Keratinocyte (primary cell): ENCODE measurements around the gene SUFU. TPM values are rescaled to one million over a fixed set of nuclear protein-coding genes. Genes with fewer than 3 reads are reported as not detected.
"Not testable (repeated sequence)": the region's sequence is repeated elsewhere in the genome, so short reads cannot be mapped to it uniquely, and the experiment has no call there.

Experiments
- DNase-seq: peaks from one replicate; pipeline ENCODE4 v3.0.0-alpha.2; 2011; ENCODE audit warnings: low read depth, missing footprints, low spot score
- FAIRE-seq: peaks from 2 replicates; lab custom pipeline; 2011; peaks lifted over from hg19 to GRCh38; lab: Jason Lieb, UNC
- H2AFZ ChIP-seq: 2 replicates; pipeline ENCODE4 v1.6.0; 2012; ENCODE audit warnings: low read length, control low read depth, inconsistent platforms; ENCODE audit not compliant: control insufficient read depth
- H3K27ac ChIP-seq: 2 replicates; pipeline ENCODE4 v1.5.1; 2011; ENCODE audit warnings: low read length; ENCODE audit not compliant: control insufficient read depth, insufficient read depth
- H3K27me3 ChIP-seq: 3 replicates; pipeline ENCODE4 v1.6.0; 2011; ENCODE audit warnings: low read length; ENCODE audit not compliant: control insufficient read depth, insufficient read depth; ENCODE audit errors: extremely low read depth
- H3K36me3 ChIP-seq, 2 experiments: 2 replicates in 1 of 2; 3 replicates in 1 of 2; pipeline ENCODE4 v1.5.1; 2011; ENCODE audit warnings: low read length in 2 of 2, mild to moderate bottlenecking in 1 of 2; ENCODE audit not compliant: control insufficient read depth in 2 of 2, insufficient read depth in 2 of 2; ENCODE audit errors: extremely low read depth in 1 of 2
- H3K4me1 ChIP-seq: 3 replicates; pipeline ENCODE4 v1.5.1; 2011; ENCODE audit warnings: low read length; ENCODE audit not compliant: control insufficient read depth, insufficient read depth; ENCODE audit errors: extremely low read depth
- H3K4me2 ChIP-seq: 3 replicates; pipeline ENCODE4 v1.6.0; 2011; ENCODE audit warnings: low read depth, low read length; ENCODE audit not compliant: control insufficient read depth, insufficient read depth; ENCODE audit errors: extremely low read depth
- H3K4me3 ChIP-seq, 3 experiments: fragments of 200-600 bp in 1 of 3; sonication (generic) in 1 of 3; 2 replicates in 2 of 3; 3 replicates in 1 of 3; pipeline ENCODE4 v1.5.1; 2011 to 2016; ENCODE audit warnings: low read length in 3 of 3, mild to moderate bottlenecking in 3 of 3, control low read depth in 2 of 3, inconsistent platforms in 1 of 3, low read depth in 1 of 3, mixed read lengths in 1 of 3, mixed run types in 1 of 3, moderate library complexity in 1 of 3; ENCODE audit not compliant: control insufficient read depth in 2 of 3, insufficient read depth in 2 of 3; ENCODE audit errors: extremely low read depth in 1 of 3
- H3K79me2 ChIP-seq: 2 replicates; pipeline ENCODE4 v1.6.0; 2012; ENCODE audit warnings: low read length; ENCODE audit not compliant: control insufficient read depth, insufficient read depth
- H3K9ac ChIP-seq: 3 replicates; pipeline ENCODE4 v1.6.0; 2011; ENCODE audit warnings: low read length; ENCODE audit not compliant: control insufficient read depth, insufficient read depth; ENCODE audit errors: extremely low read depth
- H3K9me1 ChIP-seq: 3 replicates; pipeline ENCODE4 v1.6.0; 2011; ENCODE audit warnings: low read length; ENCODE audit not compliant: control insufficient read depth, insufficient read depth; ENCODE audit errors: extremely low read depth
- H3K9me3 ChIP-seq: 2 replicates; pipeline ENCODE4 v1.5.1; 2012; ENCODE audit warnings: low read depth, low read length; ENCODE audit not compliant: control insufficient read depth
- H4K20me1 ChIP-seq: 3 replicates; pipeline ENCODE4 v1.6.0; 2011; ENCODE audit warnings: low read length; ENCODE audit not compliant: control insufficient read depth, insufficient read depth; ENCODE audit errors: extremely low read depth
- CTCF ChIP-seq, 3 experiments: IDR thresholded peaks in 1 of 3; conservative IDR thresholded peaks in 1 of 3; optimal IDR thresholded peaks in 1 of 3; 2 replicates in 2 of 3; 3 replicates in 1 of 3; pipeline versions ENCODE3 to v1.5.1; 2011; ENCODE audit warnings: low read length in 3 of 3, mild to moderate bottlenecking in 3 of 3, moderate library complexity in 2 of 3, control low read depth in 1 of 3, inconsistent platforms in 1 of 3; ENCODE audit not compliant: insufficient read depth in 2 of 3; ENCODE audit errors: extremely low read depth in 1 of 3
- EZH2 ChIP-seq: IDR thresholded peaks from one replicate; pipeline ENCODE4 v1.6.1; 2012; ENCODE audit warnings: inconsistent platforms, mild to moderate bottlenecking, low read length, moderate library complexity
- dilution Hi-C: fragments of 300-500 bp; cut with MboI; formaldehyde crosslinking; loops from one replicate; pipeline ENCODE4 v1.7.0; 2020; ENCODE audit warnings: low sequenced_read_pairs; ENCODE audit not compliant: extremely low pct_ligation_motif_present
- polyA plus RNA-seq, 5 experiments: library from polyadenylated mRNA; depleted of rRNA in 3 of 5; stranded (reverse) in 3 of 5; stranded (forward) in 1 of 5; unstranded in 1 of 5; fragments of >200 nt; gene quantifications; 1 replicate in 1 of 5; 2 replicates in 3 of 5; 3 replicates in 1 of 5; pipeline versions ENCODE4 v1.2.1 to v1.2.3, GENCODE V29; 2011 to 2012; ENCODE audit warnings: missing spikeins in 2 of 5, low read depth in 1 of 5, low replicate concordance in 1 of 5

The SUFU gene
- polyA plus RNA-seq, 1 donor (not counting 4 experiments of a cell fraction or from before 2014, with no cell fraction given), result 3.7 TPM

GRCh38 chr10:102534333-102534732 is 30.6 kb downstream of the SUFU start:
- Histone ChIP-seq H3K9ac (no peak overlapping the region), H2AFZ (no peak overlapping the region), H3K9me3 (no peaks in the 10 kb centered on the region), H3K9me1 (no peaks in the 10 kb centered on the region), H3K4me2 (no peak overlapping the region), H3K36me3 (no peaks in the 10 kb centered on the region), H3K79me2 (no peaks in the 10 kb centered on the region), H4K20me1 (no peaks in the 10 kb centered on the region), H3K27me3 (no peaks in the 10 kb centered on the region), H3K27ac (no peak overlapping the region), H3K4me1 (no peaks in the 10 kb centered on the region), H3K4me3 (no peak overlapping the region)
- TF ChIP-seq EZH2 (no peak), CTCF (optimal IDR thresholded peaks at IDR 0.05 in 1 of 3, IDR thresholded peaks at IDR 0.05 in 1 of 3, conservative IDR thresholded peaks at IDR 0.05 in 1 of 3; ENCODE audit: extremely low read depth in 1 of 3, insufficient read depth in 2 of 3, low read length in 3 of 3) (no peak)
- dilution Hi-C loops, result no loop called here
- FAIRE-seq, result no peak
- DNase-seq, result no peak

GRCh38 chr10:102534966-102535365 is 31.2 kb downstream of the SUFU start:
- DNase-seq, H4K20me1 ChIP-seq, dilution Hi-C loops, H3K9ac ChIP-seq, FAIRE-seq, H2AFZ ChIP-seq, H3K9me1 ChIP-seq, H3K4me1 ChIP-seq, H3K4me2 ChIP-seq, H3K4me3 ChIP-seq, H3K9me3 ChIP-seq, H3K27me3 ChIP-seq, H3K36me3 ChIP-seq, H3K27ac ChIP-seq, H3K79me2 ChIP-seq: not testable (repeated sequence)

DNA sequence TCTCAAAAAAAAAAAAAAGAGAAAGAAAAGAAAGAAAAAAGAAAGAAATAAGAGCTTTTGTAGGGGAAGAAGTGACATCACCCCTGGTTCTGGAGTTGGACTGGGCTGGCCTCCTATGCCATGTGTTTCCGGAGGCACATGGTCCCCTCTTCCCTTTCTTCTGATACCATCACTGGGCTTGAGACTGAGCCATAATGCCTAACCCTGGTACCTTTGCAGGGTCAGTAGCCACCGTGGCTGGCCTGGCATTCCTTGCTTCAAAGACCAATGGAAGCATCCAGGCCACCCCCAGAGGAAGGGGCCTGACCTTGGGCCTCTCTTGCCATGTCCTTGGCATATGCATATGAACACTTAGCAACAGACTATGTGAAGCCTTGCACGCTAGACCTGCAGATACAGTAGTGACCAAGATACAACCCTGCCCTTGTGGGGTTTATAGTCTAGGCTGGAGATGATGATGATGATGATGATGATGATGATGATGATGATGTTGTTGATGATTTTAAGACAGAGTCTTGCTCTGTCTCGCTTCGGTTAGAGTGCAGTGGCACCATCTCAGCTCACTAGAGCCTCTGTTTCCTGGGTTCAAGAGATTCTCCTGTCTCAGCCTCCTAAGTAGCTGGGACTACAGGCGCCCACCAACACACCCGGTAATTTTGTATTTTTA is 31.8 kb downstream of the SUFU start:
- dilution Hi-C loops, result no loop called here
- DNase-seq, result no peak
- no peak overlapping the region for H3K4me3 ChIP-seq
- no peaks in the 10 kb centered on the region for H4K20me1 ChIP-seq
- no peak overlapping the region for H3K9ac ChIP-seq
- H3K9me3 ChIP-seq, result no peaks in the 10 kb centered on the region
- no peak overlapping the region for H3K27ac ChIP-seq
- TF ChIP-seq EZH2 (no peak), CTCF (optimal IDR thresholded peaks at IDR 0.05 in 1 of 3, IDR thresholded peaks at IDR 0.05 in 1 of 3, conservative IDR thresholded peaks at IDR 0.05 in 1 of 3; ENCODE audit: extremely low read depth in 1 of 3, insufficient read depth in 2 of 3, low read length in 3 of 3) (no peak)
- no peaks in the 10 kb centered on the region for H3K4me1 ChIP-seq
- no peak for FAIRE-seq
- H3K9me1 ChIP-seq, result no peaks in the 10 kb centered on the region
- H3K36me3 ChIP-seq, result no peaks in the 10 kb centered on the region
- no peaks in the 10 kb centered on the region for H3K79me2 ChIP-seq
- H3K4me2 ChIP-seq, result no peak overlapping the region
- no peak overlapping the region for H2AFZ ChIP-seq
- no peaks in the 10 kb centered on the region for H3K27me3 ChIP-seq
